ENCODE measurements around the gene COL8A2. TPM values are rescaled to one million over a fixed set of nuclear protein-coding genes. Genes with fewer than 3 reads are reported as not detected.

The COL8A2 gene
- total RNA-seq, 2 experiments from 2014 or later, result 0.07 TPM; not detected in 1

DNA sequence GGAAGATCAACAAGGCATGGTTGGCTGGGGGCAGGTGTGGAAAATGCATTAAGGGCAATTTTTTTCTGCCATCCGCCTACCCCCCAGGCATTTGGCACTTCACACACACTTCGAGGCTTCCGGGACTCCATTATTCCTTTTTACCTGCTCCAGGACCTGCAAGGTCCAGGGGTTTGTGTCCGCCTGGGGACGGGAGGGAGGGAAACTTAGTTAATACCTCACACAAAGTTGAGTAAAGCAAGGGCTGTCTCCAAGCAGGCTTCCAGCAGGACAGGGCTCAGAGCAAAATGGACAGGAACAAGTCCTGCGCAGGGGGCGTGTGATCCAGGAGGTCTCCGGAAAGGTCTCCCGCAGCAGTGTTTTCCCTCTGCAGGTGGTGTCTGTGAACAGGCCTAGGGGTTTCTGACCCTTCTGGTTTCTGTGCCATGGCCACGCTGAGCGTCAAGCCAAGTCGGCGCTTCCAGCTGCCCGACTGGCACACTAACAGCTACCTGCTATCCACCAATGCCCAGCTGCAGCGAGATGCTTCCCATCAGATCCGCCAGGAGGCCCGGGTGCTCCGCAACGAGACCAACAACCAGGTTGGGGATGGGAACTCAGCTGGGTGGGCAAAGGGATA, 40.4 kb downstream of the COL8A2 start:
- Mint-ChIP-seq H3K36me3 (ENCODE audit: low read depth) (peaks cover 2% of the 10 kb centered on the region), H3K4me3 (no peak overlapping the region), H3K4me1 (ENCODE audit: low read depth) (peaks cover 7% of the 10 kb centered on the region), H3K9me3 (no peaks in the 10 kb centered on the region), H3K27me3 (ENCODE audit: low read depth) (peaks cover 38% of the 10 kb centered on the region), H3K27ac (no peak overlapping the region)
- DNase-seq, result no peak
- CTCF ChIA-PET, result no interaction called here
- intact Hi-C loops (cut with micrococcal nuclease), result loop anchor here (5.0 kb wide), 1 partner anchor 223 kb away; the partner anchor contains the start of gene SH3D21

DNA sequence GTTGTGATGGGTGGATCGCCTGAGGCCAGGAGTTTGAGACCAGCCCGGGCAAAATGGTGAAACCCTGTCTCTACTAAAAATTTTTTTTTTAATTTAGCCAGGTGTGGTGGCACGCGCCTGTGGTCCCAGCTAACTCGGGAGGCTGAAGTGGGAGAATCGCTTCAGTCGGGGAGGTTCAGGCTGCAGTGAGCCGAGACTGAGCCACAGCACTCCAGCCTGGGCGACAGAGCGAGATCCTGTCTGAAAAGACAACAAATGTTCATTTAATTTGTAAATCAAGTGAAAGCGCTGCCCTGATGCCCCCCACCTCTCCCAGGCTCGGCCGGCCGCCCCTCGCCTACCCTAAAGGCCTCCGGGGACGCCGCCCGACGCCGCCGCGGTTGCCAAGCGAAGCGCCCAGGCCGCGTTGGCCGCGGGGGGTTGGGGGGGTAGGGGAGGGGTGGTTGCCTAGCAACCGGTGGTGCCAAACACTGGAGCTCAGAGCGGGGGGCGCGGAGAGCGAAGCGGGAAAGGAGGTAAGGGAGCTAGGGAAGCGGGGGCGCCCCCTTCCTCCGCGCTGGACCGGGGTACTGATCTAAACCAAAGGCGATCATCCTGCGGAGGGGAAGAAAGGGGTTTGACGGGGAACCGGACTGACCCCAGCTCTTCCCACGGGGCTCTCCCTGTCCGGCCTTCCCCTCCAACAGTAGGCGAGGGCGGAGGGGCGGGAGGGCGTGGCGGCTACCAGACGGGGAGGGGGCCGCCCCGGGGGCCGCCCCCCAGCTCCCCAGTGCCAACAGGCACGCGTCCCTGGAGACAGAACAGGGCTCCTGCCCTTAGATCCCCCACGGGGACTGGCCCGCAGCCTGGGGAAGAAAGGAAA, 41.2 kb downstream of the COL8A2 start, which contains the start of gene TEKT2:
TEKT2 (plus strand) TSS at position 460 of the 862 bp plus-strand sequence. CDS start 828 bp downstream, outside the sequence.
- no peaks in the 10 kb centered on the region for H3K9me3 Mint-ChIP-seq
- H3K36me3 Mint-ChIP-seq (ENCODE audit: low read depth), result no peaks in the 10 kb centered on the region
- intact Hi-C loops (cut with micrococcal nuclease), result no loop called here
- peaks cover 38% of the 10 kb centered on the region for H3K27me3 Mint-ChIP-seq (ENCODE audit: low read depth)
- DNase-seq, result peak; percentile 18
- H3K27ac Mint-ChIP-seq, result no peak within 1 kb of the TSS
- H3K4me3 Mint-ChIP-seq, result no peak within 1 kb of the TSS
- H3K4me1 Mint-ChIP-seq (ENCODE audit: low read depth), result peaks cover 4% of the 10 kb centered on the region
- CTCF ChIA-PET, result no interaction called here

- CTCF ChIA-PET, result no interaction called here
- H3K4me1 Mint-ChIP-seq (ENCODE audit: low read depth), result peaks cover 4% of the 10 kb centered on the region
- H3K27ac Mint-ChIP-seq, result no peak overlapping the region
- H3K36me3 Mint-ChIP-seq (ENCODE audit: low read depth), result no peaks in the 10 kb centered on the region
- peaks cover 38% of the 10 kb centered on the region for H3K27me3 Mint-ChIP-seq (ENCODE audit: low read depth)
- no peak overlapping the region for H3K4me3 Mint-ChIP-seq
- no peak for DNase-seq
- intact Hi-C loops (cut with micrococcal nuclease), result no loop called here
- H3K9me3 Mint-ChIP-seq, result no peaks in the 10 kb centered on the region
These were observed 41.8 kb downstream of the COL8A2 start for GRCh38 chr1:36083219-36083618.

- H3K27ac Mint-ChIP-seq, result no peak overlapping the region
- CTCF ChIA-PET, result no interaction called here
These were observed 43.0 kb downstream of the COL8A2 start for GRCh38 chr1:36081926-36082485.

DNA sequence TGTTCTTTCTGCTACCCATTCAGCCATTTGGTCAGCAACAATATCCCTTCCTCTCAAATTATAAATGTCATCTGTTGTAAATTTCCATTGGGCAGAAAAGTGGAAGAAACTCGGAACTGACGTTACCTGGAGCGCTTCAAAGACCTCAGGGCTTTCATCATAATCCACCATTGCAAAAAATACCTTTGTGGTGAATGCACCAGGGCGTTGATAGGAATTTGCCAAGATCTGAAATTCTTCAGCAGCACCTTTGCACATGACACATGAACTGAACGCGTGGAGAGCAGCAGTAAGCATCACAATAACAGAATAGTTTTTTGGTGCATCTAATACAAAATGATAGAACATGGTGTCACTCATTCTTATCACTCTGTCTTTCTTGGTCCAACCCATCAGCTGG, 44.2 kb downstream of the COL8A2 start:
- CTCF ChIA-PET, result no interaction called here
- peaks cover 28% of the 10 kb centered on the region for H3K27me3 Mint-ChIP-seq (ENCODE audit: low read depth)
- no peak overlapping the region for H3K27ac Mint-ChIP-seq
- peaks cover 3% of the 10 kb centered on the region for H3K4me1 Mint-ChIP-seq (ENCODE audit: low read depth)
- intact Hi-C loops (cut with micrococcal nuclease), result no loop called here
- no peak for DNase-seq
- H3K9me3 Mint-ChIP-seq, result no peaks in the 10 kb centered on the region
- H3K36me3 Mint-ChIP-seq (ENCODE audit: low read depth), result no peaks in the 10 kb centered on the region
- H3K4me3 Mint-ChIP-seq, result no peak overlapping the region

More at GRCh38 chr1:36081926-36082485, 43.0 kb downstream of the COL8A2 start:
- Mint-ChIP-seq H3K4me3 (no peak overlapping the region), H3K27me3 (ENCODE audit: low read depth) (peaks cover 37% of the 10 kb centered on the region), H3K9me3 (no peaks in the 10 kb centered on the region), H3K4me1 (ENCODE audit: low read depth) (peaks cover 3% of the 10 kb centered on the region), H3K36me3 (ENCODE audit: low read depth) (no peaks in the 10 kb centered on the region)
- no peak for DNase-seq
- intact Hi-C loops (cut with micrococcal nuclease), result no loop called here

GRCh38 chr1:36080236-36080635, 44.8 kb downstream of the COL8A2 start:
- H3K27ac Mint-ChIP-seq, result no peak overlapping the region
- DNase-seq, result no peak
- H3K27me3 Mint-ChIP-seq (ENCODE audit: low read depth), result peaks cover 26% of the 10 kb centered on the region
- H3K4me3 Mint-ChIP-seq, result no peak overlapping the region
- no peaks in the 10 kb centered on the region for H3K36me3 Mint-ChIP-seq (ENCODE audit: low read depth)
- H3K9me3 Mint-ChIP-seq, result no peaks in the 10 kb centered on the region
- CTCF ChIA-PET, result no interaction called here
- intact Hi-C loops (cut with micrococcal nuclease), result no loop called here
- peaks cover 3% of the 10 kb centered on the region for H3K4me1 Mint-ChIP-seq (ENCODE audit: low read depth)

DNA sequence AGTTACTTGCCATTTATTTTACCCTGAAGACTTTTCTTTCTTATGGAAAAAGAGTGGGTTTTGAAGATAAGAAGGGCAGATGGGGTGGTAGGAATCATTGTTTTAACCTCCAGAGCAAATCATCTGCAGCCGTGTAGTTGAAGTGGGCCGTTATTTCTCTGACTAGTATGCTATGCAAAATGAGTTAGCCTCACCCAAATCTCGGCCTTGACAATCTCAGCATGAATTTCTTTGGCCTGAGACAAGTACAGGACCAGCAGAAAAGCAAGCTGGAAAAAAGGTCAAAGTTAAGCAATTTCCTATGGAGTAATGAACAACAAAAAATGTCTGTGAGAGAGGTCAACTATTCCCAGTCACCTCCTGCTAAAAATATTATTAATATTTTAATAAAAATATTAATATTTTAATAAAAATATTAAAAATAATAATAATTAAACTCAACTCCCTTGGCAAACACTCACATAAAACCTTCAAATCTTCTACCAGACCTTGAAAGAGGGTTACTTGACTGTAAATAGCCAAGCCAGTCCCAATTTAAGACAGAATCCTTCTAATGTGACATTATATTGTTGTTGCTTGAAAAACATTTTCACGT, 47.9 kb downstream of the COL8A2 start:
- peaks cover 5% of the 10 kb centered on the region for H3K27me3 Mint-ChIP-seq (ENCODE audit: low read depth)
- H3K36me3 Mint-ChIP-seq (ENCODE audit: low read depth), result no peaks in the 10 kb centered on the region
- DNase-seq, result no peak
- peaks cover 3% of the 10 kb centered on the region for H3K4me1 Mint-ChIP-seq (ENCODE audit: low read depth)
- H3K9me3 Mint-ChIP-seq, result no peaks in the 10 kb centered on the region
- no peak overlapping the region for H3K4me3 Mint-ChIP-seq
- no peak overlapping the region for H3K27ac Mint-ChIP-seq
- intact Hi-C loops (cut with micrococcal nuclease), result no loop called here
- CTCF ChIA-PET, result no interaction called here

DNA sequence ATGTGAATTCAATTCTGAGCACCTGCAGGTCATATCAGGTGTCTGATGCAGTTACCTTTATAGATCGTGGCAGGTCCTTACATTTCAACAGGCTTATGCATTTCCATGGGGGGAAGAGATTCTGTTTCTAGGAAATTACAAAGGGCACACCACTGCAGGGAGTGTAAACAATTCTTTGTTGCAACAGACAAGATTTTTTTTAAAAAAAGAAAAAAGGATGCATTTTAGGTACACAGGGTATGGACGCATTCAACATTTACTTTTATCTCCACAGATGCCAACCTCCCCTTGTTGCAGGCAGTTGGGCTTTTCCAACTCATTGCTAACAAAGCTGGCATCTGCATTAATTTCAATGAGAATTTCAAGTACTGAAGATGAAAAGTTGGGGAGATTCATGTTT, 54.7 kb downstream of the COL8A2 start:
- Mint-ChIP-seq H3K4me1 (ENCODE audit: low read depth) (peaks cover 3% of the 10 kb centered on the region), H3K9me3 (no peaks in the 10 kb centered on the region), H3K4me3 (no peak overlapping the region), H3K36me3 (ENCODE audit: low read depth) (no peaks in the 10 kb centered on the region), H3K27me3 (ENCODE audit: low read depth) (no peaks in the 10 kb centered on the region), H3K27ac (no peak overlapping the region)
- CTCF ChIA-PET, result no interaction called here
- DNase-seq, result no peak
- intact Hi-C loops (cut with micrococcal nuclease), result no loop called here

DNA sequence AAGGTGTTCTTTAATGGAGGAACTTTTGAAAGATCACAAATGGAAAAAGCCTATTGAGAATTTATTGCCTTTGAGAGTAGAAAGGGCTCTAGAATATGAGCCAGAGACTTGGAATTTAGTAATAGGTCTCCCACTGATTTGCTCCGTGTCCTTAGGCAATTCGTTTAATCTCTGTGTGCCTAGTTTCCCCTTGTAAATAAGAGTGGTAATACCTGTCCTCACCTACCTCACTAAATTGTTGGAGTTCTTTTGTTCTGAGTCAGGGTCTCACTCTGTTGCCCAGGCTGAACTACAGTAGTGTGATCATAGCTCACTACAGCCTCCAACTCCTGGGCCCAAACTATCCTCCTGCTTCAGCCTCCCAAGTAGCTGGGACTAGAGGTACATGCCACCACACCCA, 56.2 kb downstream of the COL8A2 start:
- DNase-seq, result no peak
- no peaks in the 10 kb centered on the region for H3K27me3 Mint-ChIP-seq (ENCODE audit: low read depth)
- H3K4me3 Mint-ChIP-seq, result no peak overlapping the region
- no peak overlapping the region for H3K27ac Mint-ChIP-seq
- H3K9me3 Mint-ChIP-seq, result no peaks in the 10 kb centered on the region
- CTCF ChIA-PET, result no interaction called here
- H3K4me1 Mint-ChIP-seq (ENCODE audit: low read depth), result no peaks in the 10 kb centered on the region
- intact Hi-C loops (cut with micrococcal nuclease), result no loop called here
- H3K36me3 Mint-ChIP-seq (ENCODE audit: low read depth), result no peaks in the 10 kb centered on the region

- no peak overlapping the region for H3K27ac Mint-ChIP-seq
These were observed 57.2 kb downstream of the COL8A2 start for GRCh38 chr1:36067871-36068270.

DNA sequence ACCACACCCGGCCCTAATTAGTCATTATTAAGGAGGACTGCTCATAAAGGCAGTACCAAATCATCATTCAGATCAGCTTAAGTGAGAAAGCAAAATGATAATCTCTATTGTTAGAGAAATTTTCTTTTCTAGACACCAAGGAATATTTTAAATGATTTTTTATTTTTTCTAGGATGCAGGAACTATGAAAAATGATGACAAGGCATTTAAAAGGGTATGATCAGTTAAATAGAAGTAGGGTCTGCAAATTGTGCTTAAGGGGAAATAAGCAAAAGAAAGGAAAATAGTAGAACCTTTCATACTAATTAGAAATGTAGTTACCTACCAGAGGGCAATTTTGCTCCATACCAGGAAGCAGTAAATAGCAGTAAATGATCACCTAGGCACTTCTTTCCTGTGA, 62.7 kb downstream of the COL8A2 start:
- CTCF ChIA-PET, result no interaction called here
- H3K27me3 Mint-ChIP-seq (ENCODE audit: low read depth), result no peaks in the 10 kb centered on the region
- DNase-seq, result no peak
- intact Hi-C loops (cut with micrococcal nuclease), result no loop called here
- no peaks in the 10 kb centered on the region for H3K36me3 Mint-ChIP-seq (ENCODE audit: low read depth)
- H3K27ac Mint-ChIP-seq, result no peak overlapping the region
- H3K4me1 Mint-ChIP-seq (ENCODE audit: low read depth), result no peaks in the 10 kb centered on the region
- H3K4me3 Mint-ChIP-seq, result no peak overlapping the region
- no peaks in the 10 kb centered on the region for H3K9me3 Mint-ChIP-seq

More at GRCh38 chr1:36067871-36068270, 57.2 kb downstream of the COL8A2 start:
- Mint-ChIP-seq H3K4me1 (ENCODE audit: low read depth) (no peaks in the 10 kb centered on the region), H3K4me3 (no peak overlapping the region), H3K9me3 (no peaks in the 10 kb centered on the region), H3K36me3 (ENCODE audit: low read depth) (no peaks in the 10 kb centered on the region), H3K27me3 (ENCODE audit: low read depth) (no peaks in the 10 kb centered on the region)
- no peak for DNase-seq
- intact Hi-C loops (cut with micrococcal nuclease), result no loop called here
- CTCF ChIA-PET, result no interaction called here

- Mint-ChIP-seq H3K36me3 (ENCODE audit: low read depth) (peaks cover 9% of the 10 kb centered on the region), H3K4me3 (no peak overlapping the region), H3K27ac (no peak overlapping the region), H3K27me3 (ENCODE audit: low read depth) (no peaks in the 10 kb centered on the region), H3K4me1 (ENCODE audit: low read depth) (no peaks in the 10 kb centered on the region), H3K9me3 (no peaks in the 10 kb centered on the region)
- CTCF ChIA-PET, result no interaction called here
- intact Hi-C loops (cut with micrococcal nuclease), result no loop called here
- no peak for DNase-seq
These were observed 69.3 kb downstream of the COL8A2 start for GRCh38 chr1:36055706-36056105.
